PC-3 (cell line): ENCODE measurements around the gene ATRAID. TPM values are rescaled to one million over a fixed set of nuclear protein-coding genes. Genes with fewer than 3 reads are reported as not detected.

Experiments
- ATAC-seq: fragments of 200-7000 bp; cut with Tn5 transposase; 2 replicates; pipeline ENCODE4 v1.9.1; 2020; ENCODE audit warnings: mild to moderate bottlenecking, moderate library complexity
- BruUV-seq: library from RNA; stranded (reverse); fragments of 400-500 nt; replicated peaks from 2 replicates; lab custom pipeline; 2021; lab: Mats Ljungman, UMichigan
- CTCF ChIA-PET: fragments of 300-600 bp; sonication (Branson Sonifier 250); formaldehyde crosslinking; loops from one replicate; lab custom pipeline; 2022; ENCODE audit warnings: antibody characterized with exemption; lab: Charles Lee
- POLR2A ChIA-PET: fragments of 300-600 bp; sonication (Branson Sonifier 250); formaldehyde crosslinking; loops from one replicate; lab custom pipeline; 2022; ENCODE audit warnings: antibody characterized with exemption; ENCODE audit not compliant: unreplicated experiment; lab: Charles Lee
- DNase-seq: peaks from one replicate; pipeline ENCODE4 v3.0.0-alpha.2; 2015
- H2AFZ ChIP-seq: fragments of 300-600 bp; sonication (generic); 2 replicates; pipeline ENCODE4 v1.6.0; 2016; ENCODE audit warnings: antibody characterized with exemption, low read length
- H3F3A ChIP-seq: fragments of 300-600 bp; sonication (generic); one replicate; pipeline ENCODE4 v1.6.0; 2017; ENCODE audit warnings: antibody characterized with exemption, low read length, control low read depth, mild to moderate bottlenecking; ENCODE audit not compliant: unreplicated experiment
- H3K27ac ChIP-seq: fragments of 300-600 bp; sonication (generic); 2 replicates; pipeline ENCODE4 v1.5.1; 2016; ENCODE audit warnings: mild to moderate bottlenecking, low read length
- H3K27me3 ChIP-seq: fragments of 300-600 bp; sonication (generic); 2 replicates; pipeline ENCODE4 v1.6.1; 2016; ENCODE audit warnings: low read length, mixed read lengths
- H3K36me3 ChIP-seq: fragments of 300-600 bp; sonication (generic); 2 replicates; pipeline ENCODE4 v1.6.1; 2016; ENCODE audit warnings: low read depth, mixed run types, low read length, mixed read lengths
- H3K4me1 ChIP-seq: fragments of 300-600 bp; sonication (generic); 2 replicates; pipeline ENCODE4 v1.5.1; 2016; ENCODE audit warnings: low read length; ENCODE audit not compliant: insufficient read depth
- H3K4me2 ChIP-seq: fragments of 300-600 bp; sonication (generic); 2 replicates; pipeline ENCODE4 v1.6.0; 2016; ENCODE audit warnings: low read length
- H3K4me3 ChIP-seq: fragments of 300-600 bp; sonication (generic); 2 replicates; pipeline ENCODE4 v1.5.1; 2016; ENCODE audit warnings: mild to moderate bottlenecking, low read length, mixed read lengths
- H3K79me2 ChIP-seq: fragments of 300-600 bp; sonication (generic); 2 replicates; pipeline ENCODE4 v1.6.1; 2017; ENCODE audit warnings: low read length, mixed read lengths
- H3K9ac ChIP-seq: fragments of 300-600 bp; sonication (generic); 2 replicates; pipeline ENCODE4 v1.6.0; 2016; ENCODE audit warnings: mild to moderate bottlenecking, low read length
- H3K9me2 ChIP-seq: fragments of 300-600 bp; sonication (generic); replicated peaks from 2 replicates; pipeline ENCODE4 v1.6.1; 2016; ENCODE audit warnings: mixed run types, low read length, mixed read lengths
- H3K9me3 ChIP-seq: fragments of 300-600 bp; sonication (generic); 2 replicates; pipeline ENCODE4 v1.6.1; 2016; ENCODE audit warnings: low read length, mixed read lengths
- H4K20me1 ChIP-seq: fragments of 300-600 bp; sonication (generic); 2 replicates; pipeline ENCODE4 v1.6.1; 2016; ENCODE audit warnings: low read length, mixed read lengths
- EZH2 ChIP-seq: fragments of 300-600 bp; sonication (generic); IDR thresholded peaks from one replicate; pipeline ENCODE4 v1.6.1; 2017; ENCODE audit warnings: antibody characterized with exemption, mild to moderate bottlenecking, low read length; ENCODE audit not compliant: unreplicated experiment
- EZH2phosphoT487 ChIP-seq: fragments of 300-600 bp; sonication (generic); IDR thresholded peaks from 2 replicates; pipeline ENCODE4 v1.6.1; 2018; ENCODE audit warnings: mild to moderate bottlenecking, antibody characterized with exemption, low read length, borderline replicate concordance
- intact Hi-C: fragments of 100-400 bp; cut with micrococcal nuclease; formaldehyde crosslinking; loops from 2 replicates; pipeline ENCODE4 v1.9.0; 2023
- total RNA-seq: library from RNA; depleted of rRNA; stranded (reverse); fragments of >200 nt; gene quantifications from 2 replicates; pipeline ENCODE4 v1.2.3, GENCODE V29; 2014
- TF ChIP-seq, protein P1 (sequence below): fragments of 300-600 bp; sonication (generic); conservative IDR thresholded peaks from 2 replicates; pipeline ENCODE4 v1.5.1; 2017; ENCODE audit warnings: antibody characterized with exemption, low read depth, mild to moderate bottlenecking, low read length

ATRAID gene
- total RNA-seq, 1 experiment from 2014 or later = 111 TPM

DNA sequence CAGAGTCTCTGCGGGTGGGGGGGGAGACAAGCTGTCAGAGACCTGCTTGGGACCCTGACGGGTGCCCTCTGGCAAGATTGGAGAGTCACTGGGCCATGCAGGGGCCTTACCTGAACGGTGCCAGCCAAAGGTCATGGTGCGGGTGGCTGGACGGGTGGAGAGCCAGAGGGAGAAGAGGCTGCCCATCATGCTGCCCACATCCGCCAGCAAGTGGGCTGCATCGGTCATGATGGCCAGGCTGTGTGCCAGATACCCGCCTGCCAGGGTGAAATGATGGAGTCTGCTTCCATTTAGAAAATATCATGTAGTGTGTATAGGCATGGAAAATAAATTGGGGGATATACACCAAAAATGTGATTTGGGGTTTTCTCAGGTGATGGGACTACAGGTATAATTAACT, 46.2 kb downstream of the ATRAID start:
- H3K9ac ChIP-seq = no peak overlapping the region
- CTCF ChIA-PET = no interaction called here
- no TSS peak for BruUV-seq
- H3K79me2 ChIP-seq = no peaks in the 10 kb centered on the region
- peaks cover 27% of the 10 kb centered on the region for H3K27me3 ChIP-seq
- intact Hi-C loops = no loop called here
- POLR2A ChIA-PET = no interaction called here
- no peaks in the 10 kb centered on the region for H3K9me2 ChIP-seq
- no peak overlapping the region for H3K4me2 ChIP-seq
- no peaks in the 10 kb centered on the region for H3K9me3 ChIP-seq
- peaks cover 4% of the 10 kb centered on the region; the same call in 1 of the 2 replicates for H4K20me1 ChIP-seq
- H3F3A ChIP-seq = peaks cover 4% of the 10 kb centered on the region
- H3K36me3 ChIP-seq = no peaks in the 10 kb centered on the region
- H3K4me1 ChIP-seq = peaks cover 26% of the 10 kb centered on the region
- TF ChIP-seq EZH2 (no peak), EZH2phosphoT487 (no peak)
- TF ChIP-seq, protein P1, sequence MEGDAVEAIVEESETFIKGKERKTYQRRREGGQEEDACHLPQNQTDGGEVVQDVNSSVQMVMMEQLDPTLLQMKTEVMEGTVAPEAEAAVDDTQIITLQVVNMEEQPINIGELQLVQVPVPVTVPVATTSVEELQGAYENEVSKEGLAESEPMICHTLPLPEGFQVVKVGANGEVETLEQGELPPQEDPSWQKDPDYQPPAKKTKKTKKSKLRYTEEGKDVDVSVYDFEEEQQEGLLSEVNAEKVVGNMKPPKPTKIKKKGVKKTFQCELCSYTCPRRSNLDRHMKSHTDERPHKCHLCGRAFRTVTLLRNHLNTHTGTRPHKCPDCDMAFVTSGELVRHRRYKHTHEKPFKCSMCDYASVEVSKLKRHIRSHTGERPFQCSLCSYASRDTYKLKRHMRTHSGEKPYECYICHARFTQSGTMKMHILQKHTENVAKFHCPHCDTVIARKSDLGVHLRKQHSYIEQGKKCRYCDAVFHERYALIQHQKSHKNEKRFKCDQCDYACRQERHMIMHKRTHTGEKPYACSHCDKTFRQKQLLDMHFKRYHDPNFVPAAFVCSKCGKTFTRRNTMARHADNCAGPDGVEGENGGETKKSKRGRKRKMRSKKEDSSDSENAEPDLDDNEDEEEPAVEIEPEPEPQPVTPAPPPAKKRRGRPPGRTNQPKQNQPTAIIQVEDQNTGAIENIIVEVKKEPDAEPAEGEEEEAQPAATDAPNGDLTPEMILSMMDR = no peak
- DNase-seq = no peak
- no peak for ATAC-seq
- no peak overlapping the region for H3K27ac ChIP-seq
- H2AFZ ChIP-seq = no peak overlapping the region
- no peak overlapping the region for H3K4me3 ChIP-seq

DNA sequence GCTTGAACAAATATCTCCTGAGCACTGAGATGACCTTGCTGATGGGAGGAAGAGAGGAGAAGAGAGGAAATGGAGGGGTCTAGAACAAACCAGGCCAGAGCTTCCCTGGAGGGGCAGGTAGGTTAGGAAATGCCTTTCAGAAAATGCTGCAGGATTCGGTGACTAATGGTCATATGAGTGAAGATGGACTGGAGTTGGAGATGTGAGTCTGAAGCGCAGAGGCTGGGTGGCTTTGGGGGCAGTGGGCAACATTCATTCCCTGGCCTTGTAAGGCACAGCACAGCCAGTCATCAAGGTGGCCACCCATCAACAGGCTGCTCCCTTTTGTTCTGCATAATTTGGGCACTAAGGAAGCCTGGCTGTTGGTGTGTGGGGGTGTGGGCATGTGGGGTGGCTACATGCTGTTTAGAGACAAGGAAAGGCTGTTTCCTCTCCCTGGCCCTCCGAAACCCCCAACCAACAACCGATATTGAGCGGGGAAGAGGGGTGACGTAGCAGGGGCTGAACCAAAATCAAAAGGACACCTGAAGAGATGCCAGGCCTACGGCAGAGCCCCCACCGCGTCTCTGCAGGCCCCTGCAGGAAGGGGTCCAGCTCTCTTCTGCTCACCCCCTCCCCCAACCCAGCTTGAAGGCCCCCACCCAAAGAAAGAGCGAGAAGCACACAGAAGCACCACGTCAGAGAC, 49.5 kb downstream of the ATRAID start:
- Histone ChIP-seq H3K9ac (no peak overlapping the region), H3K9me3 (no peaks in the 10 kb centered on the region), H3K27me3 (peaks cover 54% of the 10 kb centered on the region), H3K27ac (no peak overlapping the region), H2AFZ (no peak overlapping the region), H3F3A (no peaks in the 10 kb centered on the region), H3K9me2 (no peaks in the 10 kb centered on the region), H3K36me3 (no peaks in the 10 kb centered on the region), H3K4me1 (peaks cover 22% of the 10 kb centered on the region), H3K4me2 (no peak overlapping the region), H3K4me3 (no peak overlapping the region), H3K79me2 (no peaks in the 10 kb centered on the region), H4K20me1 (no peaks in the 10 kb centered on the region)
- ChIA-PET CTCF (no interaction called here), POLR2A (no interaction called here)
- TF ChIP-seq, protein P1 = no peak
- TF ChIP-seq EZH2phosphoT487 (no peak), EZH2 (no peak)
- no peak for DNase-seq
- intact Hi-C loops = no loop called here
- BruUV-seq = no TSS peak
- no peak for ATAC-seq

DNA sequence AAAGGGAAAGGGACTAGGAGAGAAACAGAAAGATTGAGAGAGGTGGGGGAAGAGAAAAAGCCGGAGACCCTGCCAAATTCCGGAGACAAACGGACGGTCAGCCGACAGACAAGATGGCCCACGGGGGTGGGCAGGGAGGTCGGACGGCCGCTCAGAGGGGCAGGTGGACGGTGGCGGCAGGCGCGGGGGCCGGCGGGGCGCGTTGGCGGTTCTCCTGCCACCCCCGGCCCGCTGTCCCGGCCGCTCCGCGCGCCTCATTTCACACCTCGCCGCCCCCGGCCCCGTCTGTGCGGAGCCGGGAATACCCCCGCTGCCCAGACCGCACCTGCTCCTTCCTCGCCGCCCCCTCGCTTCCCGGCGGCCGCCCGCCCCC, 50.1 kb downstream of the ATRAID start:
- no peak overlapping the region for H3K4me3 ChIP-seq
- TF ChIP-seq EZH2 (no peak), EZH2phosphoT487 (no peak)
- TF ChIP-seq, protein P1 = no peak
- no peak for DNase-seq
- H3K9ac ChIP-seq = no peak overlapping the region
- BruUV-seq = no TSS peak
- ChIA-PET POLR2A (no interaction called here), CTCF (no interaction called here)
- intact Hi-C loops = no loop called here
- H3F3A ChIP-seq = no peaks in the 10 kb centered on the region
- no peaks in the 10 kb centered on the region for H3K36me3 ChIP-seq
- H2AFZ ChIP-seq = no peak overlapping the region
- H3K27ac ChIP-seq = no peak overlapping the region
- ATAC-seq = no peak
- peaks cover 18% of the 10 kb centered on the region; the same call in 1 of the 2 replicates for H3K4me1 ChIP-seq
- H3K79me2 ChIP-seq = no peaks in the 10 kb centered on the region
- no peaks in the 10 kb centered on the region for H3K9me3 ChIP-seq
- no peak overlapping the region for H3K4me2 ChIP-seq
- H3K9me2 ChIP-seq = no peaks in the 10 kb centered on the region
- H4K20me1 ChIP-seq = no peaks in the 10 kb centered on the region
- H3K27me3 ChIP-seq = peaks cover 54% of the 10 kb centered on the region
